GDM1 (cell line): ENCODE measurements around the gene INTS13.
"Not testable (repeated sequence)": the region's sequence is repeated elsewhere in the genome, so short reads cannot be mapped to it uniquely, and the experiment has no call there.

Experiments
- DNase-seq: peaks from one replicate; lab custom pipeline; 2025; lab: John Stamatoyannopoulos, UW

INTS13 gene, protein sequence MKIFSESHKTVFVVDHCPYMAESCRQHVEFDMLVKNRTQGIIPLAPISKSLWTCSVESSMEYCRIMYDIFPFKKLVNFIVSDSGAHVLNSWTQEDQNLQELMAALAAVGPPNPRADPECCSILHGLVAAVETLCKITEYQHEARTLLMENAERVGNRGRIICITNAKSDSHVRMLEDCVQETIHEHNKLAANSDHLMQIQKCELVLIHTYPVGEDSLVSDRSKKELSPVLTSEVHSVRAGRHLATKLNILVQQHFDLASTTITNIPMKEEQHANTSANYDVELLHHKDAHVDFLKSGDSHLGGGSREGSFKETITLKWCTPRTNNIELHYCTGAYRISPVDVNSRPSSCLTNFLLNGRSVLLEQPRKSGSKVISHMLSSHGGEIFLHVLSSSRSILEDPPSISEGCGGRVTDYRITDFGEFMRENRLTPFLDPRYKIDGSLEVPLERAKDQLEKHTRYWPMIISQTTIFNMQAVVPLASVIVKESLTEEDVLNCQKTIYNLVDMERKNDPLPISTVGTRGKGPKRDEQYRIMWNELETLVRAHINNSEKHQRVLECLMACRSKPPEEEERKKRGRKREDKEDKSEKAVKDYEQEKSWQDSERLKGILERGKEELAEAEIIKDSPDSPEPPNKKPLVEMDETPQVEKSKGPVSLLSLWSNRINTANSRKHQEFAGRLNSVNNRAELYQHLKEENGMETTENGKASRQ

DNA sequence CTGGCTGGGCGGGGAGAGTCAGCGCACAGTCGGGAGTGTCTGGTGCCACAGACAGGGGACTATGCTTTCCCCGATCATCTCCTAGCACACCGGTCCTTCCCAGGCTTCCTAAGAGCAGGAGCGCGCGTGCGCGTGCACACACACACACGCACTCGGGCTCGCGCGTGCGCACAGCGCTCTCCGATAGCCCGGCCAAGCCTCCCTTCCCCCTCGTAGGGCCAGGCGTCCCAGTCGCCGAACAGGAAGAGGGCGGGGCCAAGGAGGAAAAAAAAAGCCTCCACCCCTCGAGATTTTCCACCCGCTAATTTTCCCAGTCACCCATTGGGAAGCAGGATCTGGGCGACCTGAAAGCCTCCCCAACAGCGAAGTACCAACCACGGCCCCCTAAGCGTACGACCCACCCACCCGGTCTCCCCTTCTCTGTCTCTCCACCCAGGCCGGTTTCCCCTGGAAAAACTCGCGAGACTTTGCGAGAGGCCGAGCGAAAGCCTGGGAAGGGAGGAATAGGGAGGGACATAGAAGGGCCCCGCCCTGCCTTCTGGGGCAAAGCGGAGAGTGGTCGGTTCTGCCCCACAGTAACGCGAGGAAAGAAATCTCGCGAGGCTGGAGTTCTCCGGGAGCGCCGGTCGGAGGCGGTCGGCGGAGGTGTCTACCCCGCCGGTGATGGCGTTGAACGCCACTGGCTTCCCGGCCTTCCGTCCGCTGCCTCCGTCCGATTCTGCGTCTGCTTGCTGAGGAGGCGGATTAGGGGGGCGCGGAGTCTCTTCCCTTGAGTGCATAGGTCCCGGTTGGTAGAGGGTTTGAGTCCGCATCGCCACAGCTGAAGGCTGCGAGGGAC lies at the start of gene INTS13, which contains the start of gene FGFR1OP2:
Gene INTS13 (minus strand): TSS at position 119 of the 838 bp plus-strand sequence. CDS start 1,178 bp downstream, outside the sequence.
Gene FGFR1OP2 (plus strand): TSS at position 608 of the 838 bp plus-strand sequence. CDS start 15,689 bp downstream, outside the sequence.
- peak; percentile 96 for DNase-seq

- no peak for DNase-seq
Measured at GRCh38 chr12:26982866-26983265, 45.1 kb upstream of the INTS13 start.

GRCh38 chr12:26979733-26980132 lies 42.0 kb upstream of the INTS13 start:
- no peak for DNase-seq

- DNase-seq = no peak
Measured at GRCh38 chr12:26978801-26979200, 41.0 kb upstream of the INTS13 start.

DNA sequence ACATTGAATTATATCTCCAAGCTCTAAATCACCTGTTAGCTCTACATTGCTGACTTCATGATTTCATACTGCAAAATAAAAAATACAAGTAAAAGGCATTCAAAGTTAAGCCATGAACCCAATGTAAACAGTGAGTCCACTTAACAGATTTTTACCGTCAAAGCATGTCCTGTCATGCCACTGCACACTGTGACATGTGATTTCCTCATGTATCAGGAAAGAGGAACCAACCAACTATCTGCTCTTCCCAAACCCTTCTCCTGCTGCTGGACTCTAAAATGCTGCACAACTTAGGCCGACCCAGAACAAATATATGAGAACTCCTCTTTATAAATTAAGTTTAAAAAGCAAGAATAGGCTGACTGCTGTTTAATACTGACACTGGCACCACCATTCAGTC lies 38.9 kb upstream of the INTS13 start:
- DNase-seq = no peak

DNA sequence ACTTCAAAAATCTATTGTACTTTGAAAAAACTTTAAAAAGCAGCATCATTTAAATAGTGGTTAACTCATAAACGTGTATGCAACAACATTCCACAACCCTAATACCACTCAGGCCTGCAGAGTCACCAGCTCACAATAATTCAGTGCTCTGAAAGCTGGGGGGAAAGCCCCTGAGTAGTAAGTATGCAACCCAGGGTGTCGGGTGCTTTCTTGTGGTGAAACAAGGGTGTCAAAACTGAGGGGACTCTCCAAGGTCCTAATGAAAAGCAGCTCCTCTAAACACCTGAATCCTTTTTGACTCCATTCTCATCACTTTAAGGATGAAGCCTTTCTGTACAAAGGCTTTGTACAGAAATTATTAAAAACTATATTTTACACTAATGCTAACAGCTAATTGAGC lies 34.2 kb upstream of the INTS13 start:
- no peak for DNase-seq

DNA sequence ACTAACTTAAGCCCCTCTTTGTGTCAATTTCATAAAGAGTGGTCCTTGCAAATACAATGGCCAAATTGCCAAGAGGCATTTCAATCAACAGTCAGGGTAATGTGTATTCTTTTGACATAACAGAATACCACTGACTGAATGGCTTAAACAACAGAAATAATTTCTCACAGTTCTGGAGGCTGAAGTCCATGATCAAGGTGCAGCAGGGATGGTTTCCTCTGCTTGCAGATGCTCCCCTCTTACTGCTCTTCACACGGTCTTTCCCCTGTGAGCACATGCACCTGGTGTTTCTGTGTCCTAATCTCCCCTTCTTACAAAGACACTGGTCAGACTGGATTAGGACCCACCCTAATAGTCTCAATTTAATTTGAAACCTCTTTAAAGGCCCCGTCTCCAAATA lies 32.4 kb upstream of the INTS13 start:
- no peak for DNase-seq

- no peak for DNase-seq
Measured at GRCh38 chr12:26966842-26967241, 29.1 kb upstream of the INTS13 start.

- no peak for DNase-seq
Measured at GRCh38 chr12:26963413-26963812, 25.6 kb upstream of the INTS13 start.

DNA sequence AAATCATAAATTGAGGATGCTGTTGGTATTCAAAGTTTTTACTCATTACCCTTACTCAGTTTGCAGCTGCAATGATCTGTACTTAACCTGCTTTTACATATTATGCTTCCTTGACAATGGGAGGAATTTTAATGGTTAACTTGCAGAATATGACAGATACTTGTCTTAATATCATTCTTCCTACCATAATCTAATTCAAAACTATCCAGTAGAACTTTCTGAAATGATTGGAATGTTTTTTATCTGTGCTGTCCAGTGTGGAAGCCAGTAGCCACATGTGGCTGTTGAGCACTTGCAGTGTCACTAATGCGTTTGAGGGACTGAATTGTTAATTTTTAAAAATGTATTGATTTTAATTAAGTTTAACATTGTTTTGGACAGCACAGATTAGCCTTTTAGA lies 24.0 kb upstream of the INTS13 start:
- DNase-seq = no peak

GRCh38 chr12:26961391-26961790 lies 23.6 kb upstream of the INTS13 start:
- DNase-seq = not testable (repeated sequence)

GRCh38 chr12:26954027-26954426 lies 16.2 kb upstream of the INTS13 start:
- no peak for DNase-seq

DNA sequence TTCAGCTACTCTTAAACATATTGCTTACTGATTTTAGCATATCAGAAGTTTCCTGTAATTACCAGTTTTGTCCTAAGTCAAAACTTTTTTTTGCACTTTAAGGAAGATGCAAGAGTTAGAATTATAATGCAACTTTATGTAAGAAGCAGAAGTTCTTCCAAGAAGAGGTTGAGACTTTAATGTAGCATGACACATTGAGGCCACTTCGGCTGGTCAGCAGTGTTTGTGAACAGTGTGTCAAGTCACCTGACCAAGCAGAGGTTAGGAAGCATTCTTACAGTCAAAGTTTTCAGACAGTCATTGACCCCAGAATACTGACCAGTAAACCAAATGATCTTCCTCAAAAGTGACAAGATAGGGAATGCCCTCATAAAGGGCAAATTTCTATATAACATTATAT lies 15.7 kb upstream of the INTS13 start:
- no peak for DNase-seq

- DNase-seq = no peak
Measured at GRCh38 chr12:26948309-26948708, 10.5 kb upstream of the INTS13 start.

DNA sequence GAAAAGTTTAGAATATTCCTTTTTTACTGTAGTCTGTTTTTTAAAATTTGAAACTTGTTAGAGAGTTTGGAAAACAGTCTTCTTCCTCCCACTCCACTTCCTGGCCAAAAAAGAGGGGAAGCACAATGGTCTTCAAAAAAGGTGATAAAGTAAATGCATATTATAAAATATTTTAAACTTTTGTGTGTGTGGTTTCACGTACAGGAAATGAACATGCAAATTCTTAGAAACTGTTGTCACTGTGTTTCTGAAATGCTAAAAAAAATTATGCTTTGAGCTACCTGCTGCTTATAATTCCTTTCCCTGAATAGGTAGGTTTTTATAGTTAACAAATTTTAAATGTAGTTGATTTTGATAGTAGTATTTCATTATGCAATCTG lies 3.4 kb upstream of the INTS13 start:
- DNase-seq = no peak

DNA sequence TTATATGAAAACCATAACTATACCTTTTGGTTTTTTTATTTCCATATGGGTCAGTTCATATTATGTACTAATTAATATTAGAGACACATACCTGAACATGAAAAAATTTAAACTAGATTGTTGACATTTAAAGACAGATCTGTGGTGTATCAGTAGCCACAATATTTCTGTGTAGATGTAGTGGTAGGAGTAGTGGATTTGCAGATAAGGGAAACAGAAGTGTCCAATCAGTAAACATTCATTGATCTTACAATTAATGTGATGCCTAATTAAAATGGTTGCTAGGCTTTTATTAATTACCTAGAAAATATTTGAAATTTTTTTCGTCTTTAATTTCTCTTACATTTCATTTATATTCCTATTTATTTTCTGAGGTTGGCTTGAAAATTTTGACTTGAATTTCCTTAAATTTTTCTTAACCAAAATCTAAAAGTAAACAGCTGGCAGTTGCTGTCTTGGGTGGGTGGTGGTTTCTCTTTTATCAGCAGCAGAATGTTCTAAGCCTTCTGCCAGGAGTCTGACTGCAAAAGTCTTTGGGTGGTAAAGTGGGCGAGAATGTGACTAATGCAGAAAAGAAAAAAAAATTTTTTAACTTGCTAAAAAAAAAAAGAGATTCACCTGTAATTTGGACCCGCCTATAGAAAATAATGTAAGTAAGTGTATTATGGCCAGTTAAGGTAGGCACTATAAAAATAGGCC lies 2.9 kb upstream of the INTS13 start:
- no peak for DNase-seq

DNA sequence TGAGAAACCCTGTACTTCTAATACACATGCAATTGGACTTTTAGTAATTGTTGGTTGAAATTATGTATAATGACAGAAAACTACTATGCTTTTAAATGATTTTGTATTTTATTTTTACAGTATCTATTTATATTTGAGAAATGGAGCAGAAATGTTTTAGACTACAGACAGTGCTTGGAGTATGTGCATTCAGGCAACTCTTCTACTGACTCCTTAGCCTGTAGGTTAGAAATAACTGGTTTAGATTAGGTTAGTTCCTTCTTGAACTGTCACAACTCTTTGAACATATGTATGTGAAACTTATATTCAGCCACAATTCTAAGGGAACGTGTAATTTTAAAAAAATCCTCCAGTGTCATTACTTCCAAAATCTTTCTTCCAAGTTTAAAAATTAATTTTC lies 2.2 kb upstream of the INTS13 start:
- DNase-seq = no peak

DNA sequence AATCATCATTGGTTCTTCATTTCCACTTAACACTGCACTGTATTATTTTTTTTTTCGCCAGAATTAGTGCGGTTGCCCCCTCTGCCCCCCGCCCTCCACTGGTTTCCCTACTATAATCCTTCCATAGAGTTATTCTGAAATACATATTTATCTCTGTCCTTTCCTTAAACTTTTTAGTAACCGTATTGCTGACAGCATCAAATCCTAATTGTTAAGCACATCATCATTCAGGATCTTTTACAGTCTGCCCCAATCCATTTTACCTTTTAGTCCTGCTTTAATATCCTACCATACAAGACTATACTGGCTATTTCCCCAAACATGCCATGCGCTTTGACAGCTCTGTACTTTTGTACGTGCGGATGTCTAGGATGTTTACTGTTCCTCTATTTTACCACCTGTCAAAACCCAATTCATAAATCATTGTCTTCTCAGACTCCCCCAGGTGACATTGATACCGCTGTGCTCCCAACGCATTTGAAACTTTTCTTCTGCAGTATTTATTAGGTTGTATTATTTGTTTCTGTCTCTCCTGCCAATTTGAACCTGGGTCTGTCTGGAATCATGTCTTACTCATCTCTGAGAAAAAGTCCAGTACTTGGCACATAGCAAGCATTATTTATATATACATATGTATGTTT lies 1.5 kb upstream of the INTS13 start:
- DNase-seq = no peak

- DNase-seq = no peak
Measured at GRCh38 chr12:26938701-26939062, 901 bp upstream of the INTS13 start.

GRCh38 chr12:26937443-26937862 lies 328 bp downstream of the INTS13 start:
- DNase-seq = no peak
